BE2C (cell line): ENCODE results near the gene GUCD1.
A peak's percentile ranks its signal among the peaks of the same experiment; 100 is the strongest.

ENCODE experiments used
- DNase-seq: peaks from one replicate; pipeline ENCODE4 v3.0.0-alpha.2; 2020
- H3K27me3 ChIP-seq: fragments of 250-450 bp; sonication (Bioruptor Pico); 2 replicates; pipeline ENCODE4 v1.5.1; 2020; ENCODE audit warnings: mild to moderate bottlenecking
- H3K36me3 ChIP-seq: fragments of 250-450 bp; sonication (Bioruptor Pico); 2 replicates; pipeline ENCODE4 v1.5.1; 2020; ENCODE audit warnings: mild to moderate bottlenecking
- H3K4me1 ChIP-seq: fragments of 250-450 bp; sonication (Bioruptor Pico); 2 replicates; pipeline ENCODE4 v1.5.1; 2020
- H3K4me3 ChIP-seq: 2 replicates; pipeline ENCODE4 v1.5.1; 2011; ENCODE audit warnings: low read depth, low read length
- H3K9me3 ChIP-seq: fragments of 250-450 bp; sonication (Bioruptor Pico); 2 replicates; pipeline ENCODE4 v1.5.1; 2020
- CTCF ChIP-seq: IDR thresholded peaks from 2 replicates; pipeline ENCODE4 v1.5.1; 2012; ENCODE audit warnings: mild to moderate bottlenecking, low read depth, low read length

Gene GUCD1

GRCh38 chr22:24503137-24503842, 51.6 kb downstream of the GUCD1 start:
- H3K36me3 ChIP-seq = no peaks in the 10 kb centered on the region
- peaks cover 15% of the 10 kb centered on the region for H3K4me1 ChIP-seq
- peak; percentile 62 for DNase-seq

GRCh38 chr22:24502541-24502940, 52.4 kb downstream of the GUCD1 start:
- TF ChIP-seq CTCF = no peak
- H3K4me3 ChIP-seq = no peak overlapping the region
- H3K4me1 ChIP-seq = peaks cover 15% of the 10 kb centered on the region

More at GRCh38 chr22:24503137-24503842, 51.6 kb downstream of the GUCD1 start:
- peak; percentile 86 for TF ChIP-seq CTCF
- Histone ChIP-seq H3K4me3 (no peak overlapping the region), H3K9me3 (no peaks in the 10 kb centered on the region), H3K27me3 (no peaks in the 10 kb centered on the region)

GRCh38 chr22:24502034-24502433, 52.9 kb downstream of the GUCD1 start:
- H3K4me1 ChIP-seq = peaks cover 15% of the 10 kb centered on the region
- H3K4me3 ChIP-seq = no peak overlapping the region
- no peaks in the 10 kb centered on the region for H3K36me3 ChIP-seq
- TF ChIP-seq CTCF = no peak
- no peaks in the 10 kb centered on the region for H3K9me3 ChIP-seq
- H3K27me3 ChIP-seq = no peaks in the 10 kb centered on the region
- no peak for DNase-seq

More at GRCh38 chr22:24502541-24502940, 52.4 kb downstream of the GUCD1 start:
- H3K27me3 ChIP-seq = no peaks in the 10 kb centered on the region
- H3K9me3 ChIP-seq = no peaks in the 10 kb centered on the region
- H3K36me3 ChIP-seq = no peaks in the 10 kb centered on the region
- DNase-seq = no peak

DNA sequence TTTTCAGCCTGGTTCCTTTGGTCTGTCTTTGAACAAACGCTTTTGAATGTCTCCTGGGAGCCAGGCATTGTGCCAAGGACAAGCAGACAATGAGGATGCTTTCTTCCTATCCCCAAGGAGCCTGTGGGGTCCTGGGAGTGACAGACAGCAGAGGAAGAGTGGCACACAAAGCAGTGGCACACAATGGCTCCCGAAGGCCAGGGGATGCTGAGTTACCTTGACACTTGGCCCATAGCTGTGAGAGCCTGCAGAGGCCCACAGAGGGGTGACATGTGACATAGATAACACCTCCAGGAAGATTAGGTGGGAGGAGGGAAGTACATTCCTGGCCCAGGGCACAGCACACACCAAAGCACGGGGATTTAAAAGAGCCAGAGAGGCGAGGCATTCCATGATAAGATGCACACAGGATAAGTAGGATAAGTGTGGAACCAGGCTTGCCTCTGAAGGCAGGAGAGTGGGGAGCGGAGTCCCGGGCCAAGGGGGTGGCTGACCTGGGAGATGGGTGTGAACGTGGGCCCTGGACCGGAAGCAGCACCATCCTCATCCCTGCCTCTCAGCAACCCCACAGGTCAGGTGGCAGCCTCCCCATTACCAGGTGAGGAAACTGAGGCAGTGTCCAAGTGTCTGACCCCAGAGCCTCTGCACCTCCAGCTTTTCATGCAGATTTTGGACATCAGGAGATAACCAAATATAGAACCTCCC, 53.5 kb downstream of the GUCD1 start:
- H3K4me1 ChIP-seq = peaks cover 15% of the 10 kb centered on the region

DNA sequence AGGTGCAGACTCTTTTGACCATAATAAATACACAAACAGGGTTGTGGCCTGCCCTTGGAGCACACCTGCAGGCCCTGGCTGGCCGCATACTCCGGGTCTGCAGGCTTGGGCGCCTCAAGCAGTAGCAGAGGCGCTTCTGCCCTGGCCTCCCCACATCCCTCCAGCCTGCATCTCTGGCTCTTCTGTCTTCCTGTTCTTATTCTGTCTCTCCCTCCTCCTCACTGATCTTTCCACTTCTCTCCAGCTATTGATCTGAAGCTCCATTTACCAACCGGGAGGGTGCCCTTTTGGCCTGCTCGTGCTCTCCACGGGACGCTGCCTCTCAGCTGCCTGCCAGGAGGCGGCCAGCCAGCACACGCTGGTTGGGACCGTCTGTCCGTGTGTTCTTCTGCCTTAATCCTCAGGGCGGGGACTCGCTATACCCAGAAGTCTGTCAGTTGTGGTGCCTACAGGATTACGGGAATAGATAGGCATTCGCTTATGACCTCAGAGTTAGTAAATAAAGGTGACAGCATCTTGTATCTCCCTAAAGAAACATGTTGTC, 54.6 kb downstream of the GUCD1 start:
- peaks cover 15% of the 10 kb centered on the region for H3K4me1 ChIP-seq
- no peak for TF ChIP-seq CTCF
- no peak for DNase-seq

More for the DNA sequence above, 53.5 kb downstream of the GUCD1 start:
- Histone ChIP-seq H3K36me3 (no peaks in the 10 kb centered on the region), H3K4me3 (no peak overlapping the region), H3K9me3 (no peaks in the 10 kb centered on the region), H3K27me3 (no peaks in the 10 kb centered on the region)
- no peak for DNase-seq
- no peak for TF ChIP-seq CTCF

More for the DNA sequence above, 54.6 kb downstream of the GUCD1 start:
- Histone ChIP-seq H3K9me3 (no peaks in the 10 kb centered on the region), H3K36me3 (no peaks in the 10 kb centered on the region), H3K4me3 (no peak overlapping the region), H3K27me3 (no peaks in the 10 kb centered on the region)
